Hematopoietic multipotent progenitor cell treated with erythropoietin and hydrocortisone succinate and interleukin-3 and kit ligand, for 8 days (in vitro differentiated cells): ENCODE data around the gene UIMC1.
A peak's percentile ranks its signal among the peaks of the same experiment; 100 is the strongest.

ENCODE experiments used
- DNase-seq: peaks from one replicate; pipeline ENCODE4 v3.0.0-alpha.2; 2015

The UIMC1 gene

DNA sequence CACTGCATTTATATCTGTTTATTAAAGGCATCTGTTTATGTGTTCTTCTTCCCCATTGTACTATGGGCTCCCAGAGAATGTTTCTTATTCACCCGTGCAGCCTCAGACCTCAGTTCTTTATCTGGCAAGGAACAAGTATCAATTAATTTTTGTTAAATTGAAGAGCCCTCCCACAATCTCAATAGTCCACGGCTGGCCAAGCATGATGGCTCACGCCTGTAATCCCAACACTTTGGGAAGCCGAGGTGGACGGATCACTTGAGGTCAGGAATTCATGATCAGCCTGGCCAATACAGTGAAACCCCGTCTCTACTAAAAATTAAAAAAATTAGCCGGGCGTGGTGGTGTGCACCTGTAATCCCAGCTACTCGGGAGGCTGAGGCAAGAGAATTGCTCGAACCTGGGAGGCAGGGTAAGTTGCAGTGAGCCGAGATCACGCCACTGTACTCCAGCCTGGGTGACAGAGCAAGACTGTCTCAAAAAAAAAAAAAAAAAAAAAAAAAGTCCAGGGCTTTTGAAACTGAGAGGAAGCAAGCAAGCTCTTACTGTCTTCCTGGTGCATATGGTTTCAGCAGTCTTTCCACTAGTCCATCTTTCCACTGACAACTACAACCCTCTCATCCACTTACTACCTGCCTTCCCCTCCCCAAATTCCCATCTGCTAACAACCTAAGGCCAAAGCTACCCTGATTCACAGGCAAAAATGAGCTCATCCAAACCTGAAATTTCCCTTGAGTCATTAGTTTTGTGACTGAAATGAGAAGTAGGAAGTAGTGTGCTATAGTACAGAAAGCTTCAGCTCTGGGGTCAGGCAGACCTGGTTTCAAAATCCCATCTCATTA lies 105.1 kb downstream of the UIMC1 start:
- no peak for DNase-seq

DNA sequence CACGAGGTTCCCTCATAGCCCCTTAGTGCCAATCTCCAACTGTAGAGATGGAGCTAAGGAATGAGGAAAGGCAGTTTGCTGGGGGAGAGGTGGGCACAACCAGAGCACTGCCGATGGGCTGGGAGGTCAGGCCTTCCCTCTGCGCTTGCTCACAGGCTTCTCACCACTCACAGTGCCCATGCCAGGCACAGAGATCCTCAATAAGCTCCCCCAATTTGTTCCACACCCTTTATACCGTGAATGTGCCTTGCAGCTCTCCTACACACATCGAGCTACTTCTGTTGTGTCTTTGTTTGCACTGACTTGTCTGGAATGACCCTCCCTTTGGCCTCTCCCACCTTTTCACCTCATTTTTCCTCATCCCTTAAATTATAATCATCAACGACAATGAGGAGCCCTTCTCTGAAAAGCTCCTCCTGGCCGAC lies 105.8 kb downstream of the UIMC1 start:
- no peak for DNase-seq

- peak; percentile 21 for DNase-seq
Observed at GRCh38 chr5:176899946-176900779, 106.4 kb downstream of the UIMC1 start.

- peak; percentile 23 for DNase-seq
Observed at GRCh38 chr5:176899296-176899891, 107.2 kb downstream of the UIMC1 start, which contains the start of gene HK3. TSS of gene HK3 (minus strand) at chr5:176899346. CDS start at chr5:176896159, 3,187 bp downstream.

GRCh38 chr5:176897263-176897662 lies 109.3 kb downstream of the UIMC1 start:
- DNase-seq = no peak

DNA sequence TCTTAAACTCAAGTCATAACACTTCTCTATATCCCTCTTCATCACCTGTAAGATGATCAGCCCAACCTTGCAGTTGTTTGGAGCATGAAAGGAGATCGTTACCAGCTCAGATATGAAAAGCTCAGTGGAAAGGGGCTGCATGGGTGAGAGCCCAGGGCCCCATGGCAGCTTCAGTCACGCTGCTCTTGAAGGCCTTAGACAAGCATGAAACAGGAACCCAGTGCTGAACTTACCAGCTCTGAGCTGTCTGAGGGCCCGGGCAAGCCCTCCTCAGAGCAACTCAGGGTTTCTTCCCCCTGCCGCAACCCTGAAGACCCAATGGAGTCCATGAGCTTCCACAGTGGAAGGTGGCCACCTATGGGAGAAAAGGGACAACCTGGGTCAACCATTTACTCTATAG lies 110.7 kb downstream of the UIMC1 start:
- no peak for DNase-seq

- DNase-seq = no peak
Observed at GRCh38 chr5:176894298-176894697, 112.3 kb downstream of the UIMC1 start.

- DNase-seq = no peak
Observed at GRCh38 chr5:176892663-176893062, 113.9 kb downstream of the UIMC1 start.

DNA sequence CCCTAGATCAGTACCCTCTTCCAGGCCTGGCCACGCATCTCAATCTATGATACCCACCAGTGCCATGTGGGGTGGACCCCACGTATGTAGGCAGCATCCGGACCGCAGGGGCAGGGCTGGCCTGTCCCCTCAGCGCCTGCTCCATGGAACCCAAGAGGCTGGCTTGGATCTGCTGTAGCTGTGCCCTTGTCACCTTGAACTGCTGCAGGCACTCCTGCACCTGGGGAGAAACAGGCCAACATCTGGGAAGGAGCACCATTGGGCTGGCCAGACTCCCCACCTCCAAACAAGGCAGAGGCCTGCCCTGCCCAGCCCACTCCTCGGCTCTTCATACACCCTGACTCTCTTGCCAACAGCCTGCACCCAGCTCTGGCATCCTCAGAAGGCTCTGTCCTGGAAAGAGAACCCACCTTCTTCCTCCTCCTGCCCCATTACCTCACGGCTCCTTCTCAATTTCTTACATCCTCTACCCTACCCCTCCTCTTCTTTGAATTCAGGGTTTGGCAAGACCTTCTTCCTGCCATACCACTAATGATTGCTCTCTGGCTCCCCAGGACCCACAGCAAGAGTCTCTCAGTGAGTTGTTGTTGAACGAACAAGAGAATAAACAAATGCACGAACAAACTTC lies 115.1 kb downstream of the UIMC1 start:
- DNase-seq = no peak

DNA sequence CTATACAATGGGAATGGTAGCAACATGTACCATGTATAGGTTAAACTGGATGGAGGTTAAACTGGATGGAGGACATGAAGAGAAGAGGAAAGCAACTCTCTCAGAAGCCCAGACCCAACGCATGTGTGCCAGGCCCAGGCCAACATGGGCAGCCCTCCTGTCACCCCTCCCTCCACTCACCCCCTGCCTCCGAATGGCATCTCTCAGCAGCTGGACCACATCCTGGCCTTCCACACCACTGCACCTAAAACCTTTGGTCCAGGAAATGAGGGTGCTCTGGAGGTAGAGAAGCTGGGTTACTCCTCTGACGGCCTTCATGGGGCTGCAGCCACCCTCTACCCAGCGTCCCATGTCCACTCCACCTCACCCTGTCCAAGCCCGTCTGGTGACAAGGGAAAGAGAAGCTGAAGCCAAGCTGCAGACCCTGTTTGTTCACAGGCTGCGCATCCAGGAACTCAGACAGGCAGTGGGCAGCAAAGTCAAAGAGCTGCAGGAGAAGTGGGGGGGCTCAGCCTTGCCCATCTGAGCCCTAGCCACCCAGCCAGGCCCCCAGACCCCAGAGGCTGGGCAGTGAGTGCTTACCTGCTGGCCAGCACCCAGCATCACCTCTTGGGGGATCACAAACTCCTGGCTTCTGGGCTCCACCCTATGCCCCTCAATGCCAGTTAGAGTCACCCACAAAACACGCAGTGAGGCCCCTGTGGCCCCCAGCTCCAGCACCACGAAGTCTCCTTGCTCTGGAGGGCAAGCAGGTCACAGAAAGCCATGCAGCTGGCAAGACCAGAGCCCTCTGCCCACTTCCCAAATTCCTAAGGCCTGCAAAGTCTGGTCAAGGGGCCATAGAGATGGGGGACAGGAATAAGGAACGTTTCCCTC lies 115.9 kb downstream of the UIMC1 start:
- no peak for DNase-seq

- DNase-seq = no peak
Observed at GRCh38 chr5:176889321-176890280, 117.0 kb downstream of the UIMC1 start.

DNA sequence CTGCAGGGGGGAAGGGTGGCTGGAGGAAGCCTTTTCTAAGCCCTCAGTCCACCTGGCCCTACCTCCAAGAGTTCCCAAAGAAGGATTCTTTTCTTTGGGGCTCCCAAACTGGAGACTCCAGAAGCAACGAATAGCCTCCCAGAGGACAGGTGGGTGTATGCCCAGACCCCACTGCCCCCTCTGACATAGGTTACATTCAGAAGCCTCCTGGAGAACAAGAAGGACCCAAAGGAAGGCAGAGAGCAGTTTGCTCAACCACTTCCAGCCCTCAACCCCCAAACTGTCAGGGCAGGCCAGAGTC lies 117.8 kb downstream of the UIMC1 start:
- DNase-seq = no peak

DNA sequence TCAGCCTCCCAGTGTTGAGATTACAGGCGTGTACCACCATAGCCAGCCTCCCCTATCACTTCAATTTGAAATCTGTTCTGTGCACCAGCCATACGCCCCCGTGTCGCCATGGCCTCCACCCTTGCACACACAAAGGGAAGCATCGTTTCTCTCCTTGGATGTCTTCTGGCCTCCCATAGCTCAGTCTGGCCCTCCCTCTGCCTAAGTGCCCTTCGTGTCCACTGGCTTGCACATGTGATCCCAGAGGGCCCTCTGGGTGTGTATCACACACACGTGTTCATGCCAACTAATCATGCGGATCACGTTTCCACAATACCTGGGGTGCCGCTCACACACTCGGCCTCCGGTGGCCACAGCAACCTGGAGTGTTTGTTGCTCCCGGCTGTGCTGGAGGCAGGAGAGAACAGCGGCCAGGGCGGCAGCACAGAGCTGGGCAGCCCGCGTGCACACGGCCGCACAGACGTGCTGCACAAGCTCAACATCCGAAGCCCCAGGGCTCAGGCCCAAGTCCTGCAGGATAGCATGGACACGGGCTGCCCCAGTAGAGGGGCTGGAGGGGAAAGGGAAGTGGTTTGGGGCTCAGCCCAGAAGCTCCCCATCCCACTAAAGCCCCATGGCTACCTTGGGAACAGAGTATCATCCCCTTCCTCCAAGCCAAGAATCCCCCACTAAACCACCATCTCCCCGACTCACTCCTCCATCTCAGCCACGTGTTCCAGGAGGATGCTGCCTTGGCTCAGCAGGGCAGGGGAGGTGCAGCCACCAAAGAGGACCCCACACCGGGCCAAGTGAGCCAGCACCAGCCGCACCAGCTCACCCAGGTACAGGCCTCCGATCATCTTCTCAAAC lies 118.3 kb downstream of the UIMC1 start:
- no peak for DNase-seq

- no peak for DNase-seq
Observed at GRCh38 chr5:176887252-176887849, 119.2 kb downstream of the UIMC1 start.

- no peak for DNase-seq
Observed at GRCh38 chr5:176886336-176887251, 120.0 kb downstream of the UIMC1 start.

- DNase-seq = no peak
Observed at GRCh38 chr5:176884571-176884890, 122.0 kb downstream of the UIMC1 start.

- DNase-seq = no peak
Observed at GRCh38 chr5:176883700-176884570, 122.6 kb downstream of the UIMC1 start.

- no peak for DNase-seq
Observed at GRCh38 chr5:176882567-176882903, 124.0 kb downstream of the UIMC1 start.
